Gastrocnemius medialis (tissue), 4 donors: ENCODE results near the gene NFATC3.

ENCODE experiments used
- POLR2A ChIP-seq, 2 donors: fragments of 450-650 bp; IDR thresholded peaks; one replicate each; pipeline ENCODE4 v1.6.1; 2017; ENCODE audit warnings: antibody characterized with exemption in 2 of 2, mild to moderate bottlenecking in 2 of 2, moderate library complexity in 2 of 2
- TF ChIP-seq, protein P1 (sequence below), 5 experiments: fragments of 450-650 bp in 3 of 5; fragments of 200-600 bp in 2 of 5; sonication (generic) in 2 of 5; IDR thresholded peaks in 4 of 5; conservative IDR thresholded peaks in 1 of 5; 1 replicate in 4 of 5; 2 replicates in 1 of 5; pipeline ENCODE4 v1.5.1; 2016 to 2019; ENCODE audit warnings: antibody characterized with exemption in 5 of 5, mild to moderate bottlenecking in 3 of 5, moderate library complexity in 3 of 5

DNA sequence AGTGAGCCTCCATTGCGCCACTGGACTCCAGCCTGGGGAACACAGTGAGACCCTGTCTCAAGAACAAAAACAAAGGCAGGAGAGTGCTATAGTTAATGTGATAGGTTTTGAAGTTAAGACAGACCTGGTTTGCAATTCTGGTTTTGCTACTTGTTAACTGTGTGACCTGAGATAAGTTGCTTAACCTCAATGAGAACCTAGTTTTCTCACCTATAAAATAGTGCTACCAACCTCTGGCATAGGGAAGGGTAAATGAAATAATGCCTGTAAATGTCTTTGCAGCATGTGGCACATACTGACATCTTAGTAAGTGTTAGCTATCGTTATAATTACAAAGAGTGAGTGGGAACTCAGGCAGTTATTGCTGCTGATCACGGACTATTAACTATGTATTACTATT is 29.8 kb upstream of the NFATC3 start:
- TF ChIP-seq, protein P1, sequence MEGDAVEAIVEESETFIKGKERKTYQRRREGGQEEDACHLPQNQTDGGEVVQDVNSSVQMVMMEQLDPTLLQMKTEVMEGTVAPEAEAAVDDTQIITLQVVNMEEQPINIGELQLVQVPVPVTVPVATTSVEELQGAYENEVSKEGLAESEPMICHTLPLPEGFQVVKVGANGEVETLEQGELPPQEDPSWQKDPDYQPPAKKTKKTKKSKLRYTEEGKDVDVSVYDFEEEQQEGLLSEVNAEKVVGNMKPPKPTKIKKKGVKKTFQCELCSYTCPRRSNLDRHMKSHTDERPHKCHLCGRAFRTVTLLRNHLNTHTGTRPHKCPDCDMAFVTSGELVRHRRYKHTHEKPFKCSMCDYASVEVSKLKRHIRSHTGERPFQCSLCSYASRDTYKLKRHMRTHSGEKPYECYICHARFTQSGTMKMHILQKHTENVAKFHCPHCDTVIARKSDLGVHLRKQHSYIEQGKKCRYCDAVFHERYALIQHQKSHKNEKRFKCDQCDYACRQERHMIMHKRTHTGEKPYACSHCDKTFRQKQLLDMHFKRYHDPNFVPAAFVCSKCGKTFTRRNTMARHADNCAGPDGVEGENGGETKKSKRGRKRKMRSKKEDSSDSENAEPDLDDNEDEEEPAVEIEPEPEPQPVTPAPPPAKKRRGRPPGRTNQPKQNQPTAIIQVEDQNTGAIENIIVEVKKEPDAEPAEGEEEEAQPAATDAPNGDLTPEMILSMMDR (IDR thresholded peaks at IDR 0.05 in 4 of 5, conservative IDR thresholded peaks at IDR 0.05 in 1 of 5) = no peak
- TF ChIP-seq POLR2A (IDR thresholded peaks at IDR 0.05) = no peak
